WTC11 (cell line): ENCODE measurements around the gene SND1.

Source experiments
- TF ChIP-seq, protein P1 (sequence below): fragments of 200-600 bp; IDR thresholded peaks from 2 replicates; pipeline ENCODE4 v1.8.0; 2022; ENCODE audit warnings: antibody characterized with exemption
- TF ChIP-seq, protein P2 (sequence below): sonication (generic); formaldehyde crosslinking; IDR thresholded peaks from 2 replicates; pipeline ENCODE4 v1.8.1; 2022; ENCODE audit warnings: low read depth, missing genetic modification reagents, borderline replicate concordance

- TF ChIP-seq, protein P1, sequence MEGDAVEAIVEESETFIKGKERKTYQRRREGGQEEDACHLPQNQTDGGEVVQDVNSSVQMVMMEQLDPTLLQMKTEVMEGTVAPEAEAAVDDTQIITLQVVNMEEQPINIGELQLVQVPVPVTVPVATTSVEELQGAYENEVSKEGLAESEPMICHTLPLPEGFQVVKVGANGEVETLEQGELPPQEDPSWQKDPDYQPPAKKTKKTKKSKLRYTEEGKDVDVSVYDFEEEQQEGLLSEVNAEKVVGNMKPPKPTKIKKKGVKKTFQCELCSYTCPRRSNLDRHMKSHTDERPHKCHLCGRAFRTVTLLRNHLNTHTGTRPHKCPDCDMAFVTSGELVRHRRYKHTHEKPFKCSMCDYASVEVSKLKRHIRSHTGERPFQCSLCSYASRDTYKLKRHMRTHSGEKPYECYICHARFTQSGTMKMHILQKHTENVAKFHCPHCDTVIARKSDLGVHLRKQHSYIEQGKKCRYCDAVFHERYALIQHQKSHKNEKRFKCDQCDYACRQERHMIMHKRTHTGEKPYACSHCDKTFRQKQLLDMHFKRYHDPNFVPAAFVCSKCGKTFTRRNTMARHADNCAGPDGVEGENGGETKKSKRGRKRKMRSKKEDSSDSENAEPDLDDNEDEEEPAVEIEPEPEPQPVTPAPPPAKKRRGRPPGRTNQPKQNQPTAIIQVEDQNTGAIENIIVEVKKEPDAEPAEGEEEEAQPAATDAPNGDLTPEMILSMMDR: no peak
- TF ChIP-seq, protein P2, sequence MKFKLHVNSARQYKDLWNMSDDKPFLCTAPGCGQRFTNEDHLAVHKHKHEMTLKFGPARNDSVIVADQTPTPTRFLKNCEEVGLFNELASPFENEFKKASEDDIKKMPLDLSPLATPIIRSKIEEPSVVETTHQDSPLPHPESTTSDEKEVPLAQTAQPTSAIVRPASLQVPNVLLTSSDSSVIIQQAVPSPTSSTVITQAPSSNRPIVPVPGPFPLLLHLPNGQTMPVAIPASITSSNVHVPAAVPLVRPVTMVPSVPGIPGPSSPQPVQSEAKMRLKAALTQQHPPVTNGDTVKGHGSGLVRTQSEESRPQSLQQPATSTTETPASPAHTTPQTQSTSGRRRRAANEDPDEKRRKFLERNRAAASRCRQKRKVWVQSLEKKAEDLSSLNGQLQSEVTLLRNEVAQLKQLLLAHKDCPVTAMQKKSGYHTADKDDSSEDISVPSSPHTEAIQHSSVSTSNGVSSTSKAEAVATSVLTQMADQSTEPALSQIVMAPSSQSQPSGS: no peak
Observed at GRCh38 chr7:127711872-127712271, 59.9 kb downstream of the SND1 start.
